MM.1S (cell line): ENCODE results near the gene THOP1.

Experiments used
- DNase-seq: peaks from one replicate; pipeline ENCODE4 v3.0.0-alpha.2; 2015
- H2AFZ ChIP-seq: fragments of 300-600 bp; sonication (generic); 2 replicates; pipeline ENCODE4 v1.6.0; 2016; ENCODE audit warnings: antibody characterized with exemption, low read length
- H3F3A ChIP-seq: fragments of 300-600 bp; sonication (generic); 2 replicates; pipeline ENCODE4 v1.6.1; 2016; ENCODE audit warnings: mild to moderate bottlenecking, antibody characterized with exemption, low read length, moderate library complexity, mixed read lengths; ENCODE audit not compliant: insufficient read depth
- H3K27ac ChIP-seq: fragments of 300-600 bp; sonication (generic); 2 replicates; pipeline ENCODE4 v1.5.1; 2016; ENCODE audit warnings: mild to moderate bottlenecking, low read length
- H3K27me3 ChIP-seq: fragments of 300-600 bp; sonication (generic); replicated peaks from 2 replicates; pipeline ENCODE4 v1.6.0; 2016; ENCODE audit warnings: low read length; ENCODE audit not compliant: insufficient read depth
- H3K36me3 ChIP-seq: fragments of 300-600 bp; sonication (generic); replicated peaks from 2 replicates; pipeline ENCODE4 v1.6.1; 2016; ENCODE audit warnings: mild to moderate bottlenecking, low read length, mixed read lengths; ENCODE audit not compliant: insufficient read depth
- H3K4me1 ChIP-seq: fragments of 300-600 bp; sonication (generic); 2 replicates; pipeline ENCODE4 v1.6.1; 2016; ENCODE audit warnings: low read length, mixed read lengths
- H3K4me2 ChIP-seq: fragments of 300-600 bp; sonication (generic); 2 replicates; pipeline ENCODE4 v1.6.0; 2016; ENCODE audit warnings: low read depth, low read length
- H3K4me3 ChIP-seq: fragments of 300-600 bp; sonication (generic); 2 replicates; pipeline ENCODE4 v1.5.1; 2016; ENCODE audit warnings: low read length, mixed read lengths
- H3K79me2 ChIP-seq: fragments of 300-600 bp; sonication (generic); 2 replicates; pipeline ENCODE4 v1.6.1; 2016; ENCODE audit warnings: mixed run types, low read length, mixed read lengths
- H3K9ac ChIP-seq: fragments of 300-600 bp; sonication (generic); 2 replicates; pipeline ENCODE4 v1.6.1; 2016; ENCODE audit warnings: low read length, mixed read lengths
- H3K9me2 ChIP-seq: fragments of 300-600 bp; sonication (generic); replicated peaks from 2 replicates; pipeline ENCODE4 v1.6.1; 2016; ENCODE audit warnings: mild to moderate bottlenecking, low read length, mixed read lengths; ENCODE audit not compliant: insufficient read depth
- H3K9me3 ChIP-seq: fragments of 300-600 bp; sonication (generic); replicated peaks from 2 replicates; pipeline ENCODE4 v1.6.1; 2016; ENCODE audit warnings: mild to moderate bottlenecking, low read length, mixed read lengths; ENCODE audit not compliant: insufficient read depth
- H4K20me1 ChIP-seq: fragments of 300-600 bp; sonication (generic); 2 replicates; pipeline ENCODE4 v1.6.1; 2016; ENCODE audit warnings: mild to moderate bottlenecking, low read length, moderate library complexity, mixed read lengths; ENCODE audit not compliant: insufficient read depth
- EZH2 ChIP-seq: fragments of 300-600 bp; sonication (generic); optimal IDR thresholded peaks from 2 replicates; pipeline ENCODE3; 2017; ENCODE audit warnings: low read depth, mild to moderate bottlenecking, antibody characterized with exemption, low read length, mixed read lengths
- EZH2phosphoT487 ChIP-seq: fragments of 300-600 bp; sonication (generic); IDR thresholded peaks from 2 replicates; pipeline ENCODE4 v1.6.1; 2018; ENCODE audit warnings: antibody characterized with exemption, low read length
- TF ChIP-seq, protein P1 (sequence below): fragments of 300-600 bp; sonication (generic); IDR thresholded peaks from 2 replicates; pipeline ENCODE4 v1.5.1; 2016; ENCODE audit warnings: antibody characterized with exemption, low read length, mixed read lengths

Gene THOP1

DNA sequence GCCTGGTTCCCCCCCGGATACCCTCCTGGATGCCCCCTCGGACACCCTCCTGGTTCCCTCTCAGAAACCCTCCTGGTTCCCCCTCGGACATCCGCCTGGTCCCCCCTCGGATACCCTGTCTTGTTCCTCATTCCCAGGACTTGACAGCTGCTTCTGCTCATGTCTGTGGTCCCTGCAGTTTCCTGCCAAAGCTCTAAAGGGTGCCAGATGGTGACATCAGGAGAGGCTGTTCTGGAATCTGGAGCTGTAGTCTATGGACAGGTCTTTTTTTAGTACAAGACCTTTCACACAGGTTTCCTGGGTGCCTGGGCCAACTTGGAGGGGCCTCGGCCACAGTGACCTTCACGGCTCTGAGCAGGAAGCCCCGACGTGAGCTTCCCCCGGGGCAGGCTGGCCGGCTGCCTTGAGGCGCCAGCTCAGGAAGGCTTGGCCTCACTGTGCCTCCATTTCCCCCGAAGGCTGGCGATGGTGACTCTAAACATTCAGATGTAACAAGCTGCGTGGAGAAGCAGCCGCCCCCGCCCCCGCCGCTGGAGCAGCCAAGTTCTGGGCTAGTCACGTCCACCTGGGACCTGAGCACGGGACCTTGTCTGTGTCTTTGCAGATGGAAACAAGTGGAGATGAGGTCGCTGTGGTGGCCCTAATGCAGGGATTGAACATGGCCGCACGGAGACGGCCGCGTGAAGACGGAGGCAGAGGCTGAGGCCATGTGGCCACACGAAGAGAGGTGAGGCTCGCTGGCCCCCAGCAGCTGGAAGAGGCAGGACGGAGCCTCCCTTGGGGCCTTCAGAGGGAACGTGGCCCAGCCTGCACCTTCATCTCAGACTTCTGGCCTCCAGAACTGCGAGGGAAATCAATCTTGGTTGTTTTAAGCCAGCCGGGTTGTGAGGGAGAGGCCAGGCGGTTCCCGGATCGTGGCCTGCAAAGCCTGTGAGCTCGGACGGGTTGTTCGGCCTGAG is 15.0 kb upstream of the THOP1 start:
- Histone ChIP-seq H3K27ac (no peak overlapping the region), H2AFZ (no peak overlapping the region)

DNA sequence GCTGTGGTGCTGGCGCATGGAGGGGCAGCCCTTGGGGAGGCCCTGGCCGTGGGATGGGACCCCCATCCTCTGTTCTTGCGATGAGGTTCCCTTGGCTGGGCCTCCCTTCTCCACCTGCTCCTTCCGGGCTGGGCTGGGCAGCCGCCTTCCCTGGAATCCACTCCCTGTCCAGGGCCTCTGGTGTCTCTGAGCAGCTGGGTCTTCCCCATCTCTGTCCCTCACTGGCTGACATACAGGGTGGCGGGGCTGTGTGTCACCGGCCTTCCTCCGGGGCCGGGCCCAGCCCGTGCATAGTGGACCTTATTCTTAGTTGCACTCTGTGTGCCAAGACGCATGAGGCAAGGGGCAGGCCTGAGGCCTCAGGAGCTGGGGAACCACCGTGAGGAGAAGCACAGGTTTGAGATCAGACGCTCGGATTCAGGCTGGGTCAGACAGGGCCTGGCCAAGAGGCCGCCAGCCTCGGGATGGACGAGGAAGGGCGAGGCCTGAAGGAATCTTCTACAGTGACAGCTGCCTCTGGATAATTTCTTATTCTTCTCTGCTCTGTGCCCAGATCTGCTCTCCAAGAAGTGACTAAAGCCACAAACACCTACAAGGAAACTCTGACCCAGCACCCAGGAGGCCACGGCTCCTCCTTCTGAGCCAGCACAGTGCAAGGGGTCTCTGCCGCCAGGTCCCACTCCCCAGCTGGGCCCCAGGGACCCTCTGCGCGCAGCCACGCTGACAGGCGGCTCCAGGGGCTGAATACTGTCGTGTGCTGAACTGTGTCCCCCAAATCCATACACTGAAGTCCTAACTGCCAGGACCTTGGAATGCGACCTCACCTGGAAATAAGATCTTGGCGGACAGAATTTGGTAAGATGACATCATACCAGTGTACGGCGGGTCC is 13.3 kb upstream of the THOP1 start:
- Histone ChIP-seq H3K27ac (no peak overlapping the region), H3F3A (no peaks in the 10 kb centered on the region), H4K20me1 (peaks cover 31% of the 10 kb centered on the region), H3K9me3 (no peaks in the 10 kb centered on the region), H3K79me2 (peaks cover 85% of the 10 kb centered on the region), H3K4me3 (no peak overlapping the region), H3K9me2 (no peaks in the 10 kb centered on the region), H3K27me3 (no peaks in the 10 kb centered on the region), H2AFZ (no peak overlapping the region), H3K4me1 (no peaks in the 10 kb centered on the region), H3K36me3 (peaks cover 10% of the 10 kb centered on the region; the same call in 1 of the 2 replicates), H3K4me2 (no peak overlapping the region), H3K9ac (no peak overlapping the region)
- DNase-seq, result no peak
- TF ChIP-seq EZH2 (no peak), EZH2phosphoT487 (no peak)
- TF ChIP-seq, protein P1, sequence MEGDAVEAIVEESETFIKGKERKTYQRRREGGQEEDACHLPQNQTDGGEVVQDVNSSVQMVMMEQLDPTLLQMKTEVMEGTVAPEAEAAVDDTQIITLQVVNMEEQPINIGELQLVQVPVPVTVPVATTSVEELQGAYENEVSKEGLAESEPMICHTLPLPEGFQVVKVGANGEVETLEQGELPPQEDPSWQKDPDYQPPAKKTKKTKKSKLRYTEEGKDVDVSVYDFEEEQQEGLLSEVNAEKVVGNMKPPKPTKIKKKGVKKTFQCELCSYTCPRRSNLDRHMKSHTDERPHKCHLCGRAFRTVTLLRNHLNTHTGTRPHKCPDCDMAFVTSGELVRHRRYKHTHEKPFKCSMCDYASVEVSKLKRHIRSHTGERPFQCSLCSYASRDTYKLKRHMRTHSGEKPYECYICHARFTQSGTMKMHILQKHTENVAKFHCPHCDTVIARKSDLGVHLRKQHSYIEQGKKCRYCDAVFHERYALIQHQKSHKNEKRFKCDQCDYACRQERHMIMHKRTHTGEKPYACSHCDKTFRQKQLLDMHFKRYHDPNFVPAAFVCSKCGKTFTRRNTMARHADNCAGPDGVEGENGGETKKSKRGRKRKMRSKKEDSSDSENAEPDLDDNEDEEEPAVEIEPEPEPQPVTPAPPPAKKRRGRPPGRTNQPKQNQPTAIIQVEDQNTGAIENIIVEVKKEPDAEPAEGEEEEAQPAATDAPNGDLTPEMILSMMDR, result no peak

More for the DNA sequence above, 15.0 kb upstream of the THOP1 start:
- Histone ChIP-seq H3K36me3 (peaks cover 10% of the 10 kb centered on the region), H3K4me3 (no peak overlapping the region), H3K27me3 (no peaks in the 10 kb centered on the region), H3F3A (no peaks in the 10 kb centered on the region), H3K9me2 (no peaks in the 10 kb centered on the region), H3K4me2 (no peak overlapping the region), H4K20me1 (peaks cover 31% of the 10 kb centered on the region), H3K4me1 (no peaks in the 10 kb centered on the region), H3K9ac (no peak overlapping the region), H3K9me3 (no peaks in the 10 kb centered on the region), H3K79me2 (peaks cover 68% of the 10 kb centered on the region)
- TF ChIP-seq EZH2 (no peak), EZH2phosphoT487 (no peak)
- TF ChIP-seq, protein P1, result no peak
- DNase-seq, result no peak

DNA sequence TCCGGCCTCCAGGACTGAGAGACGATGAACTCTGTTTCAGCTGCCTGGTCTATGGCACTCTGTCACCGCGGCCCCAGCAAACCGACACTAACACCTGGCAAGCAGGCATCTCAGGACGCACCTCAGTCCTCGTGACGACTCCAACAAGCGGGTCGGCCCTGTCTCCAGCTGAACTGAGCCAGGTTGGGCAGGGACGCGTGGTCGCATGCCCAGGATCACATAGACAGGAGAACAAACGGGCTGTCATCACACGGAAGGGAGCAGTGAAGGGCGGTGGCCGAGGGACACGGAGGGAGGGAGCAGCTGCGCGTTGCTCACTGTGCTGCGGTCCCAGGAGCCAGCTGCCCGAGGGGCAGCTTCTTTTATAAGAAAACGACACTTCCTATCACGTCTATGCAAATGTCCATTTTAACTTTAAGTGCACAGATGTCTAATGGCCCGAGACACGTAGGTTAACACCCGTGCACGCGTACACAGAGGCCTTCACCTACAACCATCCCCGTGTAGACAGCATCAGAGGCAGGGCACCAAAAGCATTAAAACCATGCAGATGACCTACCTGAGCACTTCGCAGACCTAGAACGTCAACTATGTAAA is 11.1 kb upstream of the THOP1 start:
- H3K36me3 ChIP-seq, result no peaks in the 10 kb centered on the region
- no peaks in the 10 kb centered on the region for H3K27me3 ChIP-seq
- H2AFZ ChIP-seq, result no peak overlapping the region
- no peak overlapping the region for H3K9ac ChIP-seq
- DNase-seq, result no peak
- H3K4me3 ChIP-seq, result no peak overlapping the region
- peaks cover 90% of the 10 kb centered on the region for H3K79me2 ChIP-seq
- TF ChIP-seq, protein P1, result no peak
- TF ChIP-seq EZH2phosphoT487 (no peak), EZH2 (no peak)
- H3K27ac ChIP-seq, result no peak overlapping the region
- no peaks in the 10 kb centered on the region for H3K9me2 ChIP-seq
- H3K4me1 ChIP-seq, result no peaks in the 10 kb centered on the region
- no peaks in the 10 kb centered on the region for H3K9me3 ChIP-seq
- peaks cover 24% of the 10 kb centered on the region for H4K20me1 ChIP-seq
- H3K4me2 ChIP-seq, result no peak overlapping the region
- H3F3A ChIP-seq, result no peaks in the 10 kb centered on the region
